Hepatocyte (in vitro differentiated cells): ENCODE data around the gene MOK.

ENCODE experiments used
- EZH2 ChIP-seq: fragments of 200-600 bp; sonication (generic); IDR thresholded peaks from 2 replicates; pipeline ENCODE4 v1.6.1; 2016; ENCODE audit warnings: antibody characterized with exemption, mild to moderate bottlenecking, borderline replicate concordance
- TF ChIP-seq, protein P1 (sequence below): fragments of 200-600 bp; sonication (generic); IDR thresholded peaks from 2 replicates; pipeline ENCODE4 v1.5.1; 2016; ENCODE audit warnings: antibody characterized with exemption, mild to moderate bottlenecking; ENCODE audit not compliant: poor library complexity

DNA sequence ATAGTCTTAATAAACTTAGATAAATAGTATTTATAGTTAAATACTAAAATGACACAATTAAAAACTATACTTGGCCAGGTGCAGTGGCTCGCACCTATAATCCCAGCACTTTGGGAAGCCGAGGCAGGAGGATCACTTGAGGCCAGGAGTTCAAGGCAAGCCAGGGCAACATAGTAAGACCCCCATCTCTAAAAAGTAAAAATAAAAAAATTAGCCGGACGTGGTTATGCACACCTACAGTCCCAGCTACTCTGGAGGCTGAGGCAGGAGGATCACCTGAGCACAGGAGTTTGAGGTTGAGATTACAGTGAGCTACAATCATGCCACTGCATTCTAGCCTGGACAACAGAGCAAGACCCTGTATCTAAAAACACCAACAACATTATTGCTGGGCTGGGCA, 41.7 kb upstream of the MOK start:
- no peak for TF ChIP-seq EZH2
- TF ChIP-seq, protein P1, sequence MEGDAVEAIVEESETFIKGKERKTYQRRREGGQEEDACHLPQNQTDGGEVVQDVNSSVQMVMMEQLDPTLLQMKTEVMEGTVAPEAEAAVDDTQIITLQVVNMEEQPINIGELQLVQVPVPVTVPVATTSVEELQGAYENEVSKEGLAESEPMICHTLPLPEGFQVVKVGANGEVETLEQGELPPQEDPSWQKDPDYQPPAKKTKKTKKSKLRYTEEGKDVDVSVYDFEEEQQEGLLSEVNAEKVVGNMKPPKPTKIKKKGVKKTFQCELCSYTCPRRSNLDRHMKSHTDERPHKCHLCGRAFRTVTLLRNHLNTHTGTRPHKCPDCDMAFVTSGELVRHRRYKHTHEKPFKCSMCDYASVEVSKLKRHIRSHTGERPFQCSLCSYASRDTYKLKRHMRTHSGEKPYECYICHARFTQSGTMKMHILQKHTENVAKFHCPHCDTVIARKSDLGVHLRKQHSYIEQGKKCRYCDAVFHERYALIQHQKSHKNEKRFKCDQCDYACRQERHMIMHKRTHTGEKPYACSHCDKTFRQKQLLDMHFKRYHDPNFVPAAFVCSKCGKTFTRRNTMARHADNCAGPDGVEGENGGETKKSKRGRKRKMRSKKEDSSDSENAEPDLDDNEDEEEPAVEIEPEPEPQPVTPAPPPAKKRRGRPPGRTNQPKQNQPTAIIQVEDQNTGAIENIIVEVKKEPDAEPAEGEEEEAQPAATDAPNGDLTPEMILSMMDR, result no peak
